ENCODE results near the gene SAC3D1. TPM values are rescaled to one million over a fixed set of nuclear protein-coding genes. Genes with fewer than 3 reads are reported as not detected.

The SAC3D1 gene
- polyA plus RNA-seq, 1 donor, result 15.6 TPM

GRCh38 chr11:65026810-65027209, 14.2 kb upstream of the SAC3D1 start:
- DNase-seq, result no peak

GRCh38 chr11:65027213-65028067, 13.6 kb upstream of the SAC3D1 start, which contains the start of gene SNX15:
SNX15 (plus strand) TSS chr11:65027439; CDS start chr11:65027538, 99 bp downstream.
- DNase-seq, result peak; percentile 96

- no peak for DNase-seq
Measured at GRCh38 chr11:65032216-65032615, 8.8 kb upstream of the SAC3D1 start.

GRCh38 chr11:65034423-65034822, 6.6 kb upstream of the SAC3D1 start:
- DNase-seq, result no peak

GRCh38 chr11:65035579-65035978, 5.4 kb upstream of the SAC3D1 start:
- DNase-seq, result no peak

- DNase-seq, result no peak
Measured at GRCh38 chr11:65036931-65037330, 4.1 kb upstream of the SAC3D1 start.

- no peak for DNase-seq
Measured at GRCh38 chr11:65040520-65040846, 527 bp upstream of the SAC3D1 start.

GRCh38 chr11:65042891-65043290, 1.9 kb downstream of the SAC3D1 start:
- no peak for DNase-seq

GRCh38 chr11:65043881-65044501, 3.0 kb downstream of the SAC3D1 start:
- DNase-seq, result peak; percentile 47

- DNase-seq, result no peak
Measured at GRCh38 chr11:65045061-65045460, 4.1 kb downstream of the SAC3D1 start.

GRCh38 chr11:65045728-65046127, 4.7 kb downstream of the SAC3D1 start:
- DNase-seq, result no peak

- DNase-seq, result no peak
Measured at GRCh38 chr11:65047581-65048422, 6.8 kb downstream of the SAC3D1 start.

- DNase-seq, result no peak
Measured at GRCh38 chr11:65051398-65051858, 10.4 kb downstream of the SAC3D1 start.

- DNase-seq, result no peak
Measured at GRCh38 chr11:65053827-65054508, 13.0 kb downstream of the SAC3D1 start.

- DNase-seq, result no peak
Measured at GRCh38 chr11:65055538-65055937, 14.5 kb downstream of the SAC3D1 start.

GRCh38 chr11:65056999-65057398, 16.0 kb downstream of the SAC3D1 start:
- DNase-seq, result no peak

GRCh38 chr11:65057526-65057925, 16.5 kb downstream of the SAC3D1 start:
- DNase-seq, result no peak

- DNase-seq, result no peak
Measured at GRCh38 chr11:65058012-65058411, 17.0 kb downstream of the SAC3D1 start.

GRCh38 chr11:65058419-65059054, 17.5 kb downstream of the SAC3D1 start, which contains the start of gene NAALADL1:
NAALADL1 (minus strand) TSS chr11:65058553; CDS start chr11:65058521, 32 bp downstream.
- no peak for DNase-seq

GRCh38 chr11:65059523-65059922, 18.5 kb downstream of the SAC3D1 start:
- no peak for DNase-seq

GRCh38 chr11:65059959-65060824, 19.2 kb downstream of the SAC3D1 start:
- DNase-seq, result no peak

Measured in hindlimb muscle (tissue), 1 donor.